Activated CD8-positive, alpha-beta memory T cell treated with anti-CD3 and anti-CD28 coated beads, Interleukin-2, amount 50 U/mL, for 48 hours (primary cell): ENCODE data around the gene SRRM5.
"Not testable (repeated sequence)": the region's sequence is repeated elsewhere in the genome, so short reads cannot be mapped to it uniquely, and the experiment has no call there.

ENCODE experiments used
- DNase-seq: peaks from one replicate; pipeline ENCODE4 v3.0.0-alpha.2; 2020

Gene SRRM5

GRCh38 chr19:43616954-43617353 is 5.1 kb downstream of the SRRM5 start:
- DNase-seq, result no peak

DNA sequence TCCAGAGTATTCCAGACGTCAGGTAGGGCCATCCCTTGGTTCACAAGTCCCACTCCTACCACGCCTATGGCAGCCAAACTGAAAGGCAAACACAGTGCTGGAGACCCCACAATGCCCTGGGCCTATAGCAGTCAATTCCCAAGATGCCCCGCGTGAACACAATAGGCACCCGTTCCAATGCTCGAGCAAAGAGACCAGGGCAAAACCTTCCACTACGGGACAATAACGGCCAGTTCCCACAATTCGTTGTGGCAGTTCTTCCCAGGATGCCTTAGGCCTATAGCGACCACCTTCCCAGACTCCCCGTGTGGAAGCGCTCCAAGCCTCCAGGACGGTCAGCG is 7.0 kb downstream of the SRRM5 start:
- DNase-seq, result no peak

DNA sequence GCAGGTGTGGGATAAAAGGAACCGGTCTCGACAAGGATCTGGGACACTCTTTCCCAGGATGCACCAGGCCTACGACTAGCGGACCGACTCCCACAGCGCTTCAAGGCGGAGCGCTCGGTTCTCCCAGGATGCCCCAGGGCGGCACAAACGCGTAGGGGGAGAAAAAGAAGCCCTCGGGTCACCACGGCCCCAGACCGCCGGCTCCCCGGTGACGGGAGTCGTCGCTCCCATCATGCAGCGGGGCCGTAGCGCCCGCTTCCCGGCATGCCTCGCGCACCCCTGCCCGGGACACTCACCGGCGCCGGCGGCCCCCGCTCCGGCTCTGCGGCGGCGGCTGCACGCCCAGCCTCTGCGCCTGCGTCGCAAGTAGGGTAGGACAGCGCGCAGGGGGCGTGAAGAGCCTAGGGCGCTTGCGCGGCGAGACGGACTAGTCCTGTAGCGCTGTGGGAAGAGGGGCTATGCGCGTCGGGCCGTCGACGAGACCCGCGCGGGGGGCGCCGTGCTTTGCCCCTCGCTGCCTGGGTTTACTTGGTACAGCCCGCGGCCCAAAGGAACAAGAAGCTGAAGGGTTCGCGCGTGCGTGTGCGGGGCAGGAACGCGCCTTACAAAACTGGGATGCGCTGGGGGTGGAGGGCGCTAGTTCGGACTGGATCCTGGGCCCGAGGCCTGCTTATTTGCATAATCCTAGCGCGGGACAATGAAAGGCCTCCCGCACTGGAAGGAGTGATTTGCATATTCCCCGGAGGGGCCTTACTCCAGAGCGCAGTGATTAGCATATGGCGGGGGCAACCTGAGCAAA is 7.6 kb downstream of the SRRM5 start, which contains the start of gene ZNF428:
Gene ZNF428, minus strand, starts transcription at position 368 of the 799 bp plus-strand sequence. CDS start 5,325 bp downstream, outside the sequence.
- peak; percentile 92 for DNase-seq

DNA sequence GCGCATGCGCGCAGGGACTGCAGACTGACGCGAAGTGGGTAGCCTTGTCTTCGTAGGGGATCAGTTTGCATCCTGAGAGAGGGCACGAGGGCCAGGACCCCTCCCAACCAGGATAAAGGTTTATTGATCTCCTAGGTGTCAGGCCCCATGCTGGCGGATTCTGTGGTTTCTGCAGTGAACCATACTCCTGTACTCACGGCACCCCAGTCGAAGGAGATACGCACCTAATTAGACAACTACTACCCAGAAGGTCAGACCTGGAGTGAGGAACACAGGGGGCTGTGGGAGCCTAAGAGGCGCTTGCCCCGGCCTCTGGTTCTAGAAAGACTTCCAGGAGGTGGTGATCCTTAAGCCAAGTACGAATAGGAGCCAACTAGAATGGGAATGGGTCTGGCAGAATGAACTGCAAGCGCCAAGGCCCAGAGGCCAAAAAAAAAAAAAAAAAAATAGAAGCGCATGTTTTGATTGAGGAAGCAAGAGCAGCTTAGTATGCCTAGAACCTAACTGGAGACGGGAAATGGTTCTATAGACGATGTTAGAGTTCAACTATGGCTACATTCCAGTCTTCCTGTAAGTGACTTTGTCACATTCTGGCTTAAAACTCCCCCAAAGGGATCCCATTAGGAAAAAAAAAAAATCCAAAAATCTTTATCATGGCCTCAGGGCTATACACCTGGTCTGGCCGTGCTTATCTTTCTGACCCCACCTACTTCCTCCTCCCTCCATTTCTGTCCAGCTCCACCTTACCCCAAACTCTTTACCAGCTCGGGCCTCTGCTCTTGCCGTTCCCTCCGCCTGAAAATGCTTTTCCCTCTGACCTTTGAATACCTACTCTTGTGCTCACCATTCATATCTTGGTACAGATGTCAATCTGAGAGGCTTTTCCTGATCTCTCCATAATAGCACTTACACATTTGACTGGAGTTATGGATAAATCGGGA is 8.4 kb downstream of the SRRM5 start:
- peak; percentile 94 for DNase-seq

GRCh38 chr19:43622070-43622469 is 10.2 kb downstream of the SRRM5 start:
- no peak for DNase-seq

DNA sequence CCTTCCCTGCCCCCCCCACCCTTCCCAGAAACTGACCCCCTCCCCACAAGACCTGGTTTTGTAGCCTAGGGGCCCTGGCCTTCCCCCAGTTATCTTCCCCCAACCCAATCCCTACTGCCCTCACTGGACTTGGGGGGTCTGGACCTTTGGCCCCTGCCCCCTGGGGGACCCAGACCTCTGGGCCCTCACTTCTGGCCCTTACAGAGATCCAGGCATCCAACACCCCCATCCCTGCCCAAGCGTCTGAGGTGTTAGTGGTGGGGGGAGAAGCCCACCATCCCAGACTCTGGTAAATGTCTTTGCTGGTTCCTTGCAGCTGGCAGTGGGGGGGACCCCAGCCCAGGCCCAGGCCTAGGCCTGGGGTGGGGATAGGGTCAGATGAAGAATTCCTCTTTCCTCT is 11.1 kb downstream of the SRRM5 start:
- no peak for DNase-seq

DNA sequence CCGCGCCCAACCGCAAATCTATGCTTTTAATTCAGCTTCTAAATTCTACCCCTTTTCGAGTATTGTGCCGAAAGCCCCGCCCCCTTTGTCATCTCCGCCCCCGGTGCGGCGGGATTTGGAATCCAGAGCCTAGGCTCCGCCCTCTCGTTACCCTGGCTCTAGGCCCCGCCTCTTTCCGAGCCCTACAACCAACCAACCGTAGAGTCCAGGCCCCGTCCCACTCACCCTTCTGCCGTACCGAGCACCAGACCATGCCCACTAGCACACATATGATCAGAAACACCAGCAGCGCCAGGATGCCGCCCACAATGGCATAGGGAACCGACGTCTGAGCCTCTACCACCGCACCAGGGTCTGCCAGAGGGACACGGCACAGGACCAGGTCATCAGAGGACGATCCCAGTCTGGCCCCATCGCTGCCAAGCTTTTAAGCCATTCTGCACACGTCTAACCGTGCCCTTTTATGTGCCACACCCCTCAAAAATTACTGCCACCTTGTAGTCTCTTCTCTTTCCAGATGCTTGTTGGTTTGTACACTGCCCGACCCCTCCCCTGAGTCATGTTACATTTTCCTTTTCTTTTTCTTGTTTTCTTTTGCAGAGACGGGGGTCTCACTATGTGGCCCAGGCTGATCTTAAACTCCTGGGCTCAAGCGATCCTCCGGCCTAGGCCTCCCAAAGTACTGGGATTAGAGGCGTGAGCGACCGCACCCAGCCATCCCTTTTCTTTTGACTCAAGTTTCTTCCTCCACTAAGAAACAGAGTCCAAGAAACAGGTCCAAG is 12.2 kb downstream of the SRRM5 start:
- no peak for DNase-seq

DNA sequence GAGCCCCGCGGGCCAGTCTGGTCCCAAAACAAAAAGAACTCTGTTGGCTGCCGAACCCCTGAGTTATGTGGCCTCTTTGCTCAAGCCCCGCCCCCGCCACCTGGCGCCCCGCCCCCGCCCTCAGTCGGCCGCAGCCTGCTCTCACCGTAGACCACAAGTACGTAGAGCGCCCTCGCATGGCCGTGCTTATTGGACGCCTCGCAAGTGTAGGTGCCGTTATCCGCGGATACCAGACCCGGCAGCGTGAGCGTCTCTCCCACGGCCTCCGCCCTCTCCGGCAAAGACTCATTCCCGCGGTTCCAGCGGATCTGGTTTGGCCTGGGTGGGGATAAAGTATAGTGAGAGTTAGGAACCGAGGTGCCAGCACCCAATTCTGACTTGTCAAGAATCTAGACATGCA is 13.0 kb downstream of the SRRM5 start:
- DNase-seq, result peak; percentile 92

DNA sequence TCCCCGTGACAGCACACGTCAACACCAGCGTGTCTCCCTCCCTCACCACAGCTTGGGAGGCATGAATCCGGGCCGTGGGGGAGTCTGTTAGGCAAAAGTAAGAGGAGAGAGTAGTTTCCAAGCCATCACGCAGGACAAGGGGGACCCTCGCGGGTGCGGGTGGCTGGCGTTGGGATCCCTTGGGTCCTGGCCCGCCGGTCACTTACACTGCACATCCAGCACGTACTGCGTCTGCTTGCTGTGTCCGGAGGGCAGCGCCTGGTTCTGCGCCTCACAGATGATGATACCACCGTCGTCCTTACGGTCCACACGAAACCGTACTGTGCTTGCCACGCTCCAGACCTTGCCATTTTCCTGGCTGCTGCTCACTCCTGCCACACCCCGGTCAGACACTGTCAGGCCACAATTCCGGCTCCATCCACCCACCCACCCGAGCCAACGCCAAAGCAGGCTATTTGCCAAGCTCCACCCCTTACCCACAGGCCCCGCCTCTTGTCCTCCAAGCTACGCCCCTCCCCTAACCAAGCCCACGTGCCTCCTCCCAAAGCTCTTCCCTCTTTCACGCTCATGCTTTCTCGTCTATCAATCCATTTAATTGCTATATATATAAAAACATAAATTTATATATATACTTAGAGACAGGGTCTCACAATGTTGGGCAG is 14.2 kb downstream of the SRRM5 start:
- no peak for DNase-seq

GRCh38 chr19:43626838-43627237 is 14.9 kb downstream of the SRRM5 start:
- no peak for DNase-seq

DNA sequence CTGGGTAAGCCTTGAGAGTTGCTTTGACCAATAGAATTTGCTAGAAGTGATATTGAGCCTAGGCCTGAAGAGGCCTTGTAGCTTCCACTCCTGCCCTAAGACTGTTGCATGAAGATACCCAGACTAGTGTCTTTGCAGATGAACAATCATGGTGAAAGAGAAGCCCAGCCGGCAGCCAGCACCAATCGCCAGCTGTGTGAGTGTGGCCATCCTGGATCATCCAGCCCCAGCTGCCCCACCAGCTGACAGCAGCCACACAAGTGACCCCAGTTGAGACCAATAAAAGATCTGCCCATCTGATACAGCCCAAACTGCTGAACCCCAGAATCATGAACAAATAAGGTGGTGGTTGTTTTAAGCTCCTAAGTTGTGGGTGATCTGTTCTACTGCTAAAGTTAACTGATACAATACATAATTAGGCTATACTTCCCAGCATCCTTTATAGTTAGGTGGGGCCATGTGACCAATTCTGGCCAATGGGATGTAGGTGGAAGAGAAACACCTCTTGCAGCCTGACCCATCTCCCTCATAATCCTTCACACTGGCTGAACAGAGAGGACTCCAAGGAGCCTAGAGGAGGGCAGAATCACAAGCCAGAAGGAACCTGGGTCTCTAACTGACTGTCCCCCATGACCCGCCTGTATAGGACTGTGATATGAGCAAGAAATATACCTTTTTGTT is 16.9 kb downstream of the SRRM5 start:
- DNase-seq, result no peak

GRCh38 chr19:43631491-43631890 is 19.6 kb downstream of the SRRM5 start:
- DNase-seq, result no peak

- DNase-seq, result no peak
Measured at GRCh38 chr19:43633520-43633919, 21.6 kb downstream of the SRRM5 start.

- DNase-seq, result no peak
Measured at GRCh38 chr19:43634068-43634467, 22.2 kb downstream of the SRRM5 start.

GRCh38 chr19:43634506-43634871 is 22.6 kb downstream of the SRRM5 start:
- DNase-seq, result no peak

DNA sequence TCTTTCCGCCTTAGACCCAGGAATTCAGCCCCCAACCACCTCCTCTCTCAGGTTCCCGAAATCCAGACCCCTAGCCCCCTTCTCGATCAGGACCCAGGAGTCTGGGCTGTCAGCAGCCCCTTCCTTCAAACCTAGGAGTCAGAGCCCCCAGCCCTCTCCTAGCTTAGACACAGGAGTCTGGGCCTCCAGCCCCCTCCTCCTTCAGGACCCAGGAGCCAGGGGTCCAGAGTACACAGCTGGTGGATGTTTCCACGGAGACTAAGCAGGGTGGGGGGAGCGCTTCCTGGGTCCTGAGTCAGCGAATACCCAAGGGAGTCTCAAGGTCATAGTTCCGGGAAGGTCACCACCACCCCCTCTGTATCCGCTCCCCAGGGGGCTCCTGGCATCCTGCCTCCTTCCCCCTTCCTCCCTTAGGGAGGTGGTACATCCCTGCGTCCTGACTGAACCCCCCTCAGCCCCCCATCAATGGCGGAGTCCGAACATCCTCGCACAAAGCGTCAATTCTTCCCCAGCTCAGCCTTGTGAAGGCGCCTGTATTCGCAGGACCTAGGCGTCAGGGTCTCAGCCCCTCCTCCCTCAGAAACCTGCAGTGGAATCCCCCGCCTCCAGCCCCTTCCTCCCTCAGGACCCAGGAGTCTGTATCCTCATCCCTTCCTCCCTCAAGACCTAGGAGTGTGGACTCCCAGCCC is 23.1 kb downstream of the SRRM5 start:
- no peak for DNase-seq

- DNase-seq, result not testable (repeated sequence)
Measured at GRCh38 chr19:43635561-43635940, 23.7 kb downstream of the SRRM5 start.

DNA sequence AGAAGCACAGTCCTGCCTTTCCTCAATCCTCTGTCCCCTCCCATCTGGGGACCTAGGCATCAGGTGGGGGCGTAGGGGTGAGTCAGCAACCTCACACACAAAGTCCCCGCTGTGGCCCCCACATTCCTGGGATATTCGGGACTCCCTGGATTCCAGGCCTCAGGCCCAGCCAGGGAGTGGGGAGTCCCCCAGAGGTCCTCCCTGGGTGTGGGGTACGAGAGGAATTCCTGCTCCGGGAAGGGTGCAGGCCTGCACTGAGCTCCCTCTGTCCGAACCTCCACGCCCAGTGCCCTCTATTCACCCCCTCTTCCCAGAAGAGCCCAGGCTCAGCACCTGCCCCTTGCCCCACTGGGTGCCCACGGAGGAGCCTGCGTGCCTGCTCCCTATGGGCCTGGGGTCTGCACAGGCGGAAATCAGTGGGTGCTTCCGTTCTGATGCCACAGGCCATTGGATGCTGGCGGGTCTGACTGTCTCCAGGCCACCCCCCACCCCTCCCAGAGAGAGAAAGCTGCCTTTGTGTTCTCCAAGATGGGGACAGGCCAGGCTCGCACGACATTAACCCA is 24.3 kb downstream of the SRRM5 start:
- DNase-seq, result no peak

- DNase-seq, result no peak
Measured at GRCh38 chr19:43638214-43638994, 26.5 kb downstream of the SRRM5 start.

DNA sequence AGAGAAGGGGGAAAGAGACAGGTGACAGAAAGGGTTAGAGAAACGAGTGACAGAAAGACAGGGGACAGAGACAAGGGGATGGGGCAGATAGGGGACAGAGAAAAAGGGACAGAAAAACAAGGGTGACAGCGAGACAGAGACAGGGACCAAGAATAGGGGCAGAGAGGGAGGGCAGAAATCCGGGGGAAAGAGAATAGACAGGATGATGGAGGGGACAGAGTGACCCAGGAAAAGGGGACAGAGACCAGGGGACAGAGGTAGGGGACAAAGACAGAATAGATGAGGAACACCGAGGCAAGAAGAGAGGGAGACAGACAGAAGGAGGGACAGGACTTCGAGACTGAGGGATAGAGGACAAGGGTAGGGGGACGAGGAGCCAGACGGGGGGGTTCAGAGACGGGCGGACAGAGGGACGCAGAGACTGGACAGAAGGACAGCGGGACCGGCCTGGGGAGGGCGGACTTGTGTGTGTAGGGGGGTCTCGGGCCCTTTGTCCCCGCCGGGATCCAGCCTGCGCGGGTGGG is 27.2 kb downstream of the SRRM5 start:
- no peak for DNase-seq
